ENCODE data around the gene FAM114A2. TPM values are rescaled to one million over a fixed set of nuclear protein-coding genes. Genes with fewer than 3 reads are reported as not detected.

Gene FAM114A2
- total RNA-seq, 1 donor from 2014 or later = 25.8 TPM

GRCh38 chr5:154053468-154053867 is 14.8 kb upstream of the FAM114A2 start:
- Mint-ChIP-seq H3K27ac (ENCODE audit: unreplicated experiment) (no peak overlapping the region), H3K4me3 (ENCODE audit: unreplicated experiment) (no peak overlapping the region), H3K36me3 (ENCODE audit: unreplicated experiment) (no peaks in the 10 kb centered on the region), H3K27me3 (ENCODE audit: unreplicated experiment) (peaks cover 2% of the 10 kb centered on the region), H3K4me1 (ENCODE audit: low read depth, unreplicated experiment) (peaks cover 3% of the 10 kb centered on the region), H3K9me3 (ENCODE audit: unreplicated experiment) (no peaks in the 10 kb centered on the region)
- TF ChIP-seq CTCF (IDR thresholded peaks at IDR 0.05; ENCODE audit: partially characterized antibody, unreplicated experiment) = no peak
- DNase-seq = no peak

GRCh38 chr5:154049636-154050035 is 10.9 kb upstream of the FAM114A2 start:
- Mint-ChIP-seq H3K27me3 (ENCODE audit: unreplicated experiment) (no peaks in the 10 kb centered on the region), H3K4me3 (ENCODE audit: unreplicated experiment) (no peak overlapping the region), H3K36me3 (ENCODE audit: unreplicated experiment) (no peaks in the 10 kb centered on the region), H3K27ac (ENCODE audit: unreplicated experiment) (no peak overlapping the region), H3K9me3 (ENCODE audit: unreplicated experiment) (peaks cover 2% of the 10 kb centered on the region), H3K4me1 (ENCODE audit: low read depth, unreplicated experiment) (no peaks in the 10 kb centered on the region)
- no peak for DNase-seq
- no peak for TF ChIP-seq CTCF (IDR thresholded peaks at IDR 0.05; ENCODE audit: partially characterized antibody, unreplicated experiment)

- Mint-ChIP-seq H3K36me3 (ENCODE audit: unreplicated experiment) (no peaks in the 10 kb centered on the region), H3K27ac (ENCODE audit: unreplicated experiment) (no peak overlapping the region), H3K4me3 (ENCODE audit: unreplicated experiment) (no peak overlapping the region), H3K4me1 (ENCODE audit: low read depth, unreplicated experiment) (no peaks in the 10 kb centered on the region), H3K27me3 (ENCODE audit: unreplicated experiment) (no peaks in the 10 kb centered on the region), H3K9me3 (ENCODE audit: unreplicated experiment) (peaks cover 2% of the 10 kb centered on the region)
- DNase-seq = no peak
- no peak for TF ChIP-seq CTCF (IDR thresholded peaks at IDR 0.05; ENCODE audit: partially characterized antibody, unreplicated experiment)
These were observed 8.6 kb upstream of the FAM114A2 start for GRCh38 chr5:154047324-154047723.

- no peaks in the 10 kb centered on the region for H3K4me1 Mint-ChIP-seq (ENCODE audit: low read depth, unreplicated experiment)
- no peaks in the 10 kb centered on the region for H3K27me3 Mint-ChIP-seq (ENCODE audit: unreplicated experiment)
- no peaks in the 10 kb centered on the region for H3K36me3 Mint-ChIP-seq (ENCODE audit: unreplicated experiment)
- TF ChIP-seq CTCF (IDR thresholded peaks at IDR 0.05; ENCODE audit: partially characterized antibody, unreplicated experiment) = no peak
- peaks cover 2% of the 10 kb centered on the region for H3K9me3 Mint-ChIP-seq (ENCODE audit: unreplicated experiment)
- no peak for DNase-seq
- H3K27ac Mint-ChIP-seq (ENCODE audit: unreplicated experiment) = no peak overlapping the region
- no peak overlapping the region for H3K4me3 Mint-ChIP-seq (ENCODE audit: unreplicated experiment)
These were observed 7.8 kb upstream of the FAM114A2 start for GRCh38 chr5:154046486-154046885.

- DNase-seq = no peak
- H3K4me3 Mint-ChIP-seq (ENCODE audit: unreplicated experiment) = no peak overlapping the region
- TF ChIP-seq CTCF (IDR thresholded peaks at IDR 0.05; ENCODE audit: partially characterized antibody, unreplicated experiment) = no peak
- H3K27me3 Mint-ChIP-seq (ENCODE audit: unreplicated experiment) = no peaks in the 10 kb centered on the region
- no peak overlapping the region for H3K27ac Mint-ChIP-seq (ENCODE audit: unreplicated experiment)
- peaks cover under 1% of the 10 kb centered on the region for H3K4me1 Mint-ChIP-seq (ENCODE audit: low read depth, unreplicated experiment)
- H3K36me3 Mint-ChIP-seq (ENCODE audit: unreplicated experiment) = no peaks in the 10 kb centered on the region
- peaks cover 2% of the 10 kb centered on the region for H3K9me3 Mint-ChIP-seq (ENCODE audit: unreplicated experiment)
These were observed 5.9 kb upstream of the FAM114A2 start for GRCh38 chr5:154044581-154044980.

Measured in glutamatergic neuron (in vitro differentiated cells).